Lower lobe of right lung (tissue), 2 donors: ENCODE measurements around the gene ERVMER34-1. TPM values are rescaled to one million over a fixed set of nuclear protein-coding genes. Genes with fewer than 3 reads are reported as not detected.

Source experiments
- ATAC-seq, 2 donors: fragments of 200-7000 bp; cut with Tn5 transposase; one replicate each; pipeline ENCODE4 v1.9.1; 2020 to 2022; ENCODE audit warnings: mild to moderate bottlenecking in 2 of 2, moderate library complexity in 2 of 2
- DNase-seq: peaks from one replicate; pipeline ENCODE4 v3.0.0-alpha.2; 2020
- H3K27ac ChIP-seq: fragments of 200-600 bp; one replicate; pipeline ENCODE4 v1.8.0; 2022
- H3K27me3 ChIP-seq: fragments of 200-600 bp; one replicate; pipeline ENCODE4 v1.8.0; 2022; ENCODE audit warnings: low read depth
- H3K36me3 ChIP-seq: fragments of 200-600 bp; one replicate; pipeline ENCODE4 v1.8.0; 2022; ENCODE audit warnings: mild to moderate bottlenecking
- H3K4me1 ChIP-seq: fragments of 200-600 bp; one replicate; pipeline ENCODE4 v1.8.0; 2022
- H3K4me3 ChIP-seq: fragments of 200-600 bp; one replicate; pipeline ENCODE4 v1.8.0; 2022; ENCODE audit warnings: mild to moderate bottlenecking
- H3K9me3 ChIP-seq: fragments of 200-600 bp; one replicate; pipeline ENCODE4 v1.8.0; 2022
- intact Hi-C: fragments of 100-400 bp; cut with DNase I; formaldehyde crosslinking; loops from one replicate; pipeline ENCODE4 v1.11.0; 2022
- total RNA-seq: library from RNA; stranded (reverse); fragmentation: NEBNext Ultra II Directional; extraction: Animal tissue kit (Norgen Biotek cat#: 25700); gene quantifications from one replicate; pipeline ENCODE4 v1.2.1, GENCODE V29; 2021
- TF ChIP-seq, protein P1 (sequence below): fragments of 200-600 bp; IDR thresholded peaks from one replicate; pipeline ENCODE4 v1.8.0; 2022; ENCODE audit warnings: antibody characterized with exemption, mild to moderate bottlenecking
- donor health status: DM: no; HTN: yes; CAD: no; lungs with severe emphysema.

The ERVMER34-1 gene
- total RNA-seq, 1 donor from 2014 or later = 1.5 TPM

GRCh38 chr4:52788806-52789205, 37.6 kb upstream of the ERVMER34-1 start:
- Histone ChIP-seq H3K36me3 (no peaks in the 10 kb centered on the region), H3K27ac (no peak overlapping the region), H3K27me3 (no peaks in the 10 kb centered on the region), H3K4me3 (no peak overlapping the region), H3K4me1 (no peaks in the 10 kb centered on the region), H3K9me3 (no peaks in the 10 kb centered on the region)
- TF ChIP-seq, protein P1, sequence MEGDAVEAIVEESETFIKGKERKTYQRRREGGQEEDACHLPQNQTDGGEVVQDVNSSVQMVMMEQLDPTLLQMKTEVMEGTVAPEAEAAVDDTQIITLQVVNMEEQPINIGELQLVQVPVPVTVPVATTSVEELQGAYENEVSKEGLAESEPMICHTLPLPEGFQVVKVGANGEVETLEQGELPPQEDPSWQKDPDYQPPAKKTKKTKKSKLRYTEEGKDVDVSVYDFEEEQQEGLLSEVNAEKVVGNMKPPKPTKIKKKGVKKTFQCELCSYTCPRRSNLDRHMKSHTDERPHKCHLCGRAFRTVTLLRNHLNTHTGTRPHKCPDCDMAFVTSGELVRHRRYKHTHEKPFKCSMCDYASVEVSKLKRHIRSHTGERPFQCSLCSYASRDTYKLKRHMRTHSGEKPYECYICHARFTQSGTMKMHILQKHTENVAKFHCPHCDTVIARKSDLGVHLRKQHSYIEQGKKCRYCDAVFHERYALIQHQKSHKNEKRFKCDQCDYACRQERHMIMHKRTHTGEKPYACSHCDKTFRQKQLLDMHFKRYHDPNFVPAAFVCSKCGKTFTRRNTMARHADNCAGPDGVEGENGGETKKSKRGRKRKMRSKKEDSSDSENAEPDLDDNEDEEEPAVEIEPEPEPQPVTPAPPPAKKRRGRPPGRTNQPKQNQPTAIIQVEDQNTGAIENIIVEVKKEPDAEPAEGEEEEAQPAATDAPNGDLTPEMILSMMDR = no peak
- no peak for ATAC-seq
- intact Hi-C loops = no loop called here
- DNase-seq = no peak

DNA sequence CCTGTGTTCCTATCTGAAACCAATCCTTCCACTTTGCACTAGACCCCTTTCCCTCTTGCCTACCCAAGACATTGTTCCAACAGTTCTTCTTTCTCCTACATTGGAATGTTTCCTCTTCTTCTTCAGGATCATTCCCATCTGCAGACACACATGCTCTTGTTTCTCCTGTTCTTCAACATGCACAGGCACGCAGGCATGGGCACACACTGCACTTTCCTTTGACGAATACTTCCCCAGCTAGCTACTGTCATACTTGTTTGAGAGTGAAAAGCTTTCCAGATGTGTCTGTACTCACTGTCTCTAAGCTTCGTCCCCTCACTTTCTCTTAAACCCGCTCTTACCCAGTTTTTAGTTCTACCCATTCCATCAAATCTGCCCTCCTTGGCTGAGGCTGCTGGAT, 31.8 kb upstream of the ERVMER34-1 start:
- intact Hi-C loops = no loop called here
- TF ChIP-seq, protein P1 = no peak

DNA sequence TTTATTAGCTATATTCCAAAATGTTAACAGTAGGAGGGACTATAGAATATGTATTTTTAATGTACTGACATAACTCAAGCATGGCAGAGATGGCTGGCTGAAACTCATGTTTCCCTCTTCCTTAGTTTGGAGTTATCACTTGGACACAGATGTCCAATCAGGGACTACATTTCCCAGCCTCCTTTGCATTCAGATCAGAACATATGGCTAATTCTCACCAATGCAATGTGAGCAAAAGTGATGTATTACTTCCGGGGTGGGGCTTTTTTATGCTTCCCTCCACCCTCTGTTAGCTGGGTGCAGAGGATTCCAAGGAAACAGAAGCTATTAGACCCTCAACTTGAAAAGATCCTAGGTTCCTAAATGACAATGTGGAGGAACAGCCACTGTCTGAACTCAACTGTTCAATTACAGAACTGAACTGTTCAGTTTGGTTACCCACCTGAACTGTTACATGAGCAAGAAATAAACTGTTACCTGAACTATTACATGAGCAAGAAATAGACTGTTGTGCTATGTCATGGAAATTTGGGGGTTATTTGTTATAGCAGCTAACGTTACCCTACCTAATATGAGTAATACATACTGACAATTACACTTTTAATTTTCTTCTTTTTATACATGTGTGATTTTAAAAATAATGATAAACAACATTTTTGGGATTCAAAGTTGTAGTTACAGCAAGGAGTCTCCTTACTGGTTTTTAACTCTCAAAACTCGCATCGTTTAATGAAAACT, 29.6 kb upstream of the ERVMER34-1 start:
- Histone ChIP-seq H3K4me1 (no peaks in the 10 kb centered on the region), H3K9me3 (no peaks in the 10 kb centered on the region), H3K27ac (no peak overlapping the region), H3K4me3 (no peak overlapping the region), H3K36me3 (no peaks in the 10 kb centered on the region), H3K27me3 (no peaks in the 10 kb centered on the region)
- intact Hi-C loops = no loop called here
- TF ChIP-seq, protein P1 = no peak
- no peak for ATAC-seq
- DNase-seq = no peak

More for the DNA sequence above, 31.8 kb upstream of the ERVMER34-1 start:
- H3K27me3 ChIP-seq = no peaks in the 10 kb centered on the region
- no peaks in the 10 kb centered on the region for H3K4me1 ChIP-seq
- no peak overlapping the region for H3K27ac ChIP-seq
- H3K9me3 ChIP-seq = no peaks in the 10 kb centered on the region
- no peak overlapping the region for H3K4me3 ChIP-seq
- H3K36me3 ChIP-seq = no peaks in the 10 kb centered on the region
- DNase-seq = no peak
- ATAC-seq = no peak

DNA sequence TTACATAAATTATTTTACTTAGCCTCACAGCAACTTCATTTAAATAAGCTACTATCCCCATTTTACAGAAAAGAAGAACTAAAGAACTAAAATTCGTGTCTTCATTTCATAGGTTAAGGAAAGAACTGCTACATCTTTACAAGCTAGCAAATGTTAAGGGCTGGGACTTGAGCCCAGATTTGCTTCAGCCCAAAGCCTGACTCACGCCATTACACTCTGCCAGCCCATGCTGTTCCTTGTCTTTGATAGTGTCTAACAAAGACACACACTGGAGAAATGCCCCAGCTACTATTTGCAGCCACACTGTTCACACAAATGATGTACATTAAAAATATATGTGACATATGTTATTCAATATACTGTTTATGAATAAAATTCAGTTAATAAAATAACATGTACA, 29.0 kb upstream of the ERVMER34-1 start:
- ATAC-seq = no peak

DNA sequence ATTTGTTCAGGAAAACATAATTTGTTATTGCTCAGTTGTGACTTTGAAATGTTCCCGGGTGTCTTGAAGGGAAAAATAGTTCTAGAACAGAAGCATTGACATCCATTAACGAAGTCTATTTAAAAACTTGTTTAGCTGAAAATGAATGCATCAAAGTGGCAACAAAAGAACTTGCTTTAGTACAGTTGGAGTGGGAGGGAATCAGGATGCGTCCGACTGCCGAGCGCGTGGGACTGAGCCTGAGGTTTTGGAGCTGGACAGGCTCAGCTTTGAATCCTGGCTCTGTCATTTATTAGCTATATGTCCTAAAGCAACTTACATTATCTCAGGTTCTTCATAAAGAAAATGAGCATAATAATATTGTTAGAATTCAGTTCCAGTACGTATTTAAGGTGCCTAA, 9.0 kb upstream of the ERVMER34-1 start:
- no peaks in the 10 kb centered on the region for H3K36me3 ChIP-seq
- no peaks in the 10 kb centered on the region for H3K4me1 ChIP-seq
- no peak overlapping the region for H3K4me3 ChIP-seq
- DNase-seq = no peak
- no peak overlapping the region for H3K27ac ChIP-seq
- no peak for ATAC-seq
- no peaks in the 10 kb centered on the region for H3K9me3 ChIP-seq
- TF ChIP-seq, protein P1 = no peak
- H3K27me3 ChIP-seq = no peaks in the 10 kb centered on the region
- intact Hi-C loops = no loop called here

More for the DNA sequence above, 29.0 kb upstream of the ERVMER34-1 start:
- Histone ChIP-seq H3K27me3 (no peaks in the 10 kb centered on the region), H3K36me3 (no peaks in the 10 kb centered on the region), H3K27ac (no peak overlapping the region), H3K9me3 (no peaks in the 10 kb centered on the region), H3K4me1 (no peaks in the 10 kb centered on the region), H3K4me3 (no peak overlapping the region)
- intact Hi-C loops = no loop called here
- no peak for DNase-seq
- TF ChIP-seq, protein P1 = no peak
